BJ (cell line): ENCODE data around the gene SLC6A17. TPM values are rescaled to one million over a fixed set of nuclear protein-coding genes. Genes with fewer than 3 reads are reported as not detected.

Source experiments
- CTCF ChIA-PET: fragments of 350-600 bp; formaldehyde crosslinking; extraction: SDS; loops from one replicate; lab custom pipeline; 2021; ENCODE audit warnings: antibody characterized with exemption, inconsistent platforms; lab: Yijun Ruan, JAX
- POLR2A ChIA-PET: fragments of 300-600 bp; sonication (Branson Sonifier 250); formaldehyde crosslinking; extraction: SDS; loops from one replicate; lab custom pipeline; 2021; ENCODE audit warnings: antibody characterized with exemption; lab: Charles Lee
- DNase-seq: peaks from one replicate; pipeline ENCODE4 v3.0.0-alpha.2; 2011; ENCODE audit warnings: low read depth
- H3K27me3 ChIP-seq: 2 replicates; pipeline ENCODE4 v1.6.0; 2011; ENCODE audit warnings: low read length; ENCODE audit not compliant: control insufficient read depth, insufficient read depth
- H3K36me3 ChIP-seq: 2 replicates; pipeline ENCODE4 v1.5.1; 2011; ENCODE audit warnings: low read length; ENCODE audit not compliant: control insufficient read depth, insufficient read depth
- H3K4me3 ChIP-seq: 2 replicates; pipeline ENCODE4 v1.5.1; 2011; ENCODE audit warnings: low read depth, mild to moderate bottlenecking, control low read depth, low read length
- CTCF ChIP-seq: IDR thresholded peaks from 2 replicates; pipeline ENCODE4 v1.5.1; 2011; ENCODE audit warnings: low read depth, mild to moderate bottlenecking, control low read depth, inconsistent platforms, low read length, moderate library complexity; ENCODE audit not compliant: insufficient read depth
- polyA plus RNA-seq: library from polyadenylated mRNA; depleted of rRNA; stranded (reverse); fragments of >200 nt; gene quantifications from 2 replicates; pipeline ENCODE4 v1.2.3, GENCODE V29; 2011

SLC6A17 gene
- polyA plus RNA-seq, 1 experiment, result 1.6 TPM

- Histone ChIP-seq H3K27me3 (peaks cover 1% of the 10 kb centered on the region; the same call in 1 of the 2 replicates), H3K4me3 (no peak overlapping the region), H3K36me3 (no peaks in the 10 kb centered on the region)
- no peak for DNase-seq
- CTCF ChIA-PET, result interaction anchor here (1.0 to 1.5 kb wide), 3 partner anchors 68 to 157 kb away, joined by 3 to 4 read pairs (median 4); no protein-coding TSS in a partner anchor
- no peak for TF ChIP-seq CTCF
- POLR2A ChIA-PET, result no interaction called here
These were observed 5.7 kb downstream of the SLC6A17 start for GRCh38 chr1:110155878-110156522.

GRCh38 chr1:110158261-110158660 is 8.0 kb downstream of the SLC6A17 start:
- ChIA-PET CTCF (interaction anchor here (1.2 kb wide), 1 partner anchor 41 kb away, joined by 3 read pairs; no protein-coding TSS in a partner anchor), POLR2A (no interaction called here)
- H3K27me3 ChIP-seq, result 0 out of 2 replicates have a peak, but pooled peaks cover 1% of the 10 kb centered on the region
- DNase-seq, result no peak
- no peak overlapping the region for H3K4me3 ChIP-seq
- H3K36me3 ChIP-seq, result no peaks in the 10 kb centered on the region
- TF ChIP-seq CTCF, result no peak

GRCh38 chr1:110159168-110159567 is 8.9 kb downstream of the SLC6A17 start:
- Histone ChIP-seq H3K4me3 (no peak overlapping the region), H3K36me3 (no peaks in the 10 kb centered on the region), H3K27me3 (peaks cover 2% of the 10 kb centered on the region; the same call in 1 of the 2 replicates)
- ChIA-PET POLR2A (no interaction called here), CTCF (interaction anchor here (1.2 kb wide), 1 partner anchor 42 kb away, joined by 3 read pairs; no protein-coding TSS in a partner anchor)
- no peak for DNase-seq
- no peak for TF ChIP-seq CTCF

- POLR2A ChIA-PET, result no interaction called here
- CTCF ChIA-PET, result interaction anchor here (2.2 kb wide), 1 partner anchor 10 kb away, joined by 5 read pairs; no protein-coding TSS in a partner anchor
- TF ChIP-seq CTCF, result no peak
These were observed 10.3 kb downstream of the SLC6A17 start for GRCh38 chr1:110160538-110161100.

DNA sequence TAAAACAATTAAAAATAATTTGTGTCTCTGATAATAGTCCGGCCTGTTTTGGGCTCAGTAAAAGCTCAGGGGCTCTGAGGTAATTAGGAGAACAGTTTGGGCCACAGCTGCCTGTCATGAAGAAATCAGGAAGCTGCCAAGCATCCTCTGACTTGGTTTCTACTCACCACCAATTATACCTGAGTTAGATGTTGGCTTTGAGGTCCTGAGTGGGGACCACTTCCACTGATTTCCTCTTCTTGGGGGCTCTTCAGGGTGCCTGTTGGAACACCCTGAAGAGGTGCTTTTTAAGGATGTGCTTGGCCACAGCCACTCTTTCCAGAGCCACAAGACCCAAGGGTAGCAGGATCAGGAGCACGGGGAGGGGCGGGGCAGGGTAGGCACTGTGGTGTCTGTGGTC is 10.9 kb downstream of the SLC6A17 start:
- H3K4me3 ChIP-seq, result no peak overlapping the region
- no peak for DNase-seq
- no peaks in the 10 kb centered on the region for H3K36me3 ChIP-seq
- ChIA-PET CTCF (interaction anchor here (2.2 kb wide), 1 partner anchor 10 kb away, joined by 5 read pairs; no protein-coding TSS in a partner anchor), POLR2A (no interaction called here)
- peaks cover 2% of the 10 kb centered on the region; the same call in 1 of the 2 replicates for H3K27me3 ChIP-seq
- TF ChIP-seq CTCF, result no peak

More at GRCh38 chr1:110160538-110161100, 10.3 kb downstream of the SLC6A17 start:
- Histone ChIP-seq H3K4me3 (no peak overlapping the region), H3K27me3 (peaks cover 2% of the 10 kb centered on the region; the same call in 1 of the 2 replicates), H3K36me3 (no peaks in the 10 kb centered on the region)
- no peak for DNase-seq
